Urinary bladder (tissue), 4 donors: ENCODE results near the gene GCNT2. TPM values are rescaled to one million over a fixed set of nuclear protein-coding genes. Genes with fewer than 3 reads are reported as not detected.
"Not testable (repeated sequence)": the region's sequence is repeated elsewhere in the genome, so short reads cannot be mapped to it uniquely, and the experiment has no call there.

Experiments
- DNase-seq: peaks from one replicate; pipeline ENCODE4 v3.0.0-alpha.2; 2015; ENCODE audit errors: extremely low spot score
- H3K27ac ChIP-seq: one replicate; pipeline ENCODE4 v1.5.1; 2013; ENCODE audit warnings: low read depth, mild to moderate bottlenecking, moderate library complexity
- H3K36me3 ChIP-seq: one replicate; pipeline ENCODE4 v1.6.1; 2013; ENCODE audit warnings: mild to moderate bottlenecking, moderate library complexity; ENCODE audit not compliant: insufficient read depth
- H3K4me1 ChIP-seq: one replicate; pipeline ENCODE4 v1.6.1; 2013; ENCODE audit warnings: mild to moderate bottlenecking, moderate library complexity; ENCODE audit not compliant: insufficient read depth
- H3K4me3 ChIP-seq: one replicate; pipeline ENCODE4 v1.5.1; 2013; ENCODE audit warnings: low read depth, low read length
- WGBS: extraction: QIAGEN DNeasy Blood & Tissue Kit; methylation state at CpG from one replicate; pipeline ENCODE4 v1.1.7; 2013; 5-methylcytosine and 5-hydroxymethylcytosine counted together
- polyA plus RNA-seq: library from polyadenylated mRNA; stranded (reverse); fragments of 200-250 nt; gene quantifications from one replicate; pipeline ENCODE4 v1.2.3, GENCODE V29; 2013
- total RNA-seq: library from RNA; depleted of rRNA; stranded (reverse); fragments of >200 nt; gene quantifications from one replicate; pipeline ENCODE4 v1.2.3, GENCODE V29; 2014
- donor health status: healthy with polysubstance abuse.
- donor health status: healthy.

GCNT2 gene
- total and polyA plus RNA-seq, 2 donors, result 1.5 to 15.0 TPM

DNA sequence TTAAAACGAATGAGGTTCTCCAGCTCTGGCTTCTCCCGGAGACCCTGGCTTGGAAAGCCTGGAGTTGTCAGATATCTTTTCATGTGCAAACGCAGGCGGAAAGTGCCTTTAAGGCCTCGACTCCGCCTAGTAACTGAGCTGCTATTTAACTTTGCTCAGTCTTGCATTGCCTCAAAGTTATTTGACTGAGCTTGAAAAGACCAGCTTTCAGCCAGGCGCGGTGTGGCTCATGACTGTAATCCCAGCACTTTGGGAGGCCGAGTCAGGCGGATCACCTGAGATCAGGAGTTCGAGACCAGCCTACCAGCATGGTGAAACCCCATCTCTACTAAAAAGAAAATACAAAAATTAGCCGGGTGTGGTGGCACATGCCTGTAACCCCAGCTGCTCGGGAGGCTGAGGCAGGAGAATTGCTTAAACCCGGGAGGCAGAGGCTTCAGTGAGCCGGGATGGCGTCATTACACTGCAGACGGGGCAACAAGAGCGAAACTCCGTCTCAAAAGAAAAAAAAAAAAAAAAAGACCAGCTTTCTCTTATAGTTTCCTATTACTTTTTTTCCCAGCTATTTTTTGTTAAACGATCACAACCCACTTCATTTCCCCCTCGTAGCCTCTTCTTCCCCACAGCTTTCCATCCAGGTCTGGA, 1.9 kb downstream of the GCNT2 start:
- Histone ChIP-seq H3K27ac (no peak overlapping the region), H3K4me1 (no peaks in the 10 kb centered on the region), H3K36me3 (no peaks in the 10 kb centered on the region), H3K4me3 (no peak overlapping the region)
- no peak for DNase-seq
- WGBS, result 79% methylated on average over 21 of the region's 21 CpGs

GRCh38 chr6:10526156-10526555, 5.0 kb downstream of the GCNT2 start:
- no peak for DNase-seq
- 80% methylated on average over 6 of the region's 6 CpGs for WGBS
- Histone ChIP-seq H3K36me3 (no peaks in the 10 kb centered on the region), H3K4me1 (no peaks in the 10 kb centered on the region), H3K27ac (no peak overlapping the region), H3K4me3 (no peak overlapping the region)

GRCh38 chr6:10528158-10528981, 7.2 kb downstream of the GCNT2 start:
- 39% methylated on average over 11 of the region's 11 CpGs for WGBS
- Histone ChIP-seq H3K27ac (no peak overlapping the region), H3K4me3 (peak overlapping the region; percentile 26), H3K36me3 (no peaks in the 10 kb centered on the region), H3K4me1 (no peaks in the 10 kb centered on the region)
- no peak for DNase-seq

DNA sequence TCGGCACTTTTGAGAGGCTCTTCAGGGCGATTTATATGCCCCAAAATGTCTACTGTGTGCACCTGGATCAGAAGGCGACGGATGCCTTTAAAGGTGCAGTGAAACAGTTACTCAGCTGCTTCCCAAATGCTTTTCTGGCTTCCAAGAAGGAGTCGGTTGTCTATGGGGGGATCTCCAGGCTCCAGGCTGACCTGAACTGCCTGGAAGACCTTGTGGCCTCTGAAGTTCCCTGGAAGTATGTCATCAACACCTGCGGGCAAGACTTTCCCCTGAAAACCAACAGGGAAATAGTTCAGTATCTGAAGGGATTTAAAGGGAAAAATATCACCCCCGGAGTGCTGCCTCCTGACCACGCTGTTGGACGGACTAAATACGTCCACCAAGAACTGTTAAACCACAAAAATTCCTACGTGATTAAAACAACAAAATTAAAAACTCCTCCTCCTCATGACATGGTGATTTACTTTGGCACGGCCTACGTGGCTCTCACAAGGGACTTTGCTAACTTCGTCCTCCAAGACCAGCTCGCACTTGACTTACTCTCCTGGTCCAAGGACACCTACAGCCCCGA, 8.2 kb downstream of the GCNT2 start:
- Histone ChIP-seq H3K4me3 (no peak overlapping the region), H3K4me1 (no peaks in the 10 kb centered on the region), H3K36me3 (no peaks in the 10 kb centered on the region), H3K27ac (no peak overlapping the region)
- 79% methylated on average over 16 of the region's 16 CpGs for WGBS
- DNase-seq, result no peak

- DNase-seq, H3K4me3 ChIP-seq, H3K4me1 ChIP-seq, H3K27ac ChIP-seq, H3K36me3 ChIP-seq: not testable (repeated sequence)
- WGBS, result 91% methylated on average over 13 of the region's 13 CpGs
Measured at GRCh38 chr6:10529828-10530374, 8.8 kb downstream of the GCNT2 start.

DNA sequence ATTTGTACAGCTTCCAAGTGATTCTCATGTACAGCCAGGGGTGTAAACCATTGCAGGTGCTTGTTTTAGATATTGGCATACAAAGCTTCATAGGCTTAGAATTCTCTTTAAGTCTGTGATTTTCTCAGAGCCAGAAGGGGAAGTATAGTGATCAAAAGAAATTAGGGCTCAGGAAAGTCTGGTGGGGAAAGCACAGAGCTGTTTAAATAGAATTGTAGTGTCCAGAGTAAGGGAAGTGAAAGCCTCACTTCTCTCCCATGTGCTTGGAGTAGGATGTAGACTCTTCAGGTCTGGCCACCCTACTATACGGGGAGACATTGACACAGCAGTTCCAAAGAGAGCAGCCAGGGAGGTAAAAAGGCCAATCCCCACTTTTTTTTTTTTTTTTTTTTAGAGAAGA, 10.4 kb downstream of the GCNT2 start:
- Histone ChIP-seq H3K4me1 (no peaks in the 10 kb centered on the region), H3K27ac (no peak overlapping the region), H3K36me3 (no peaks in the 10 kb centered on the region), H3K4me3 (peak overlapping the region; percentile 6)
- no peak for DNase-seq
- 77% methylated on average over 1 of the region's 1 CpG for WGBS

DNA sequence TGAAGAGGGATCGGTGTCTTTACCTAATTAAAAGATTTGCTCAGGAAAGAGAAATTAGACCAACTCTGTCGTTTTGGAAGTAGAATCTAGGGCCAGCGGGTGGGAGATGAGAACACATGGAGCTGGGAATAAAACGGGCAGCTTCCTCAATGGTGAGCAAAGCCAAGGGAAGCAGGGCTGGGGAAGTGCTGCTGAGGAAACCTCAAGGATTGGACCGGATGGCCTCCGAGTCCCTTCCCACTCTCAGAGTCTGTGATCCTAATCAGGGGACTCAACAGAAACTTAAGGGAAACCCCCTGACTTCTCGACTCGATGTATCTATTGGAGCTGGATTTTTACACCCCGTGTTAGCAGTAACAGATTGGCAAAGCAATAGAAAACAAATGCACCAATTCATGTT, 10.8 kb downstream of the GCNT2 start:
- H3K4me1 ChIP-seq, result no peaks in the 10 kb centered on the region
- H3K27ac ChIP-seq, result no peak overlapping the region

DNA sequence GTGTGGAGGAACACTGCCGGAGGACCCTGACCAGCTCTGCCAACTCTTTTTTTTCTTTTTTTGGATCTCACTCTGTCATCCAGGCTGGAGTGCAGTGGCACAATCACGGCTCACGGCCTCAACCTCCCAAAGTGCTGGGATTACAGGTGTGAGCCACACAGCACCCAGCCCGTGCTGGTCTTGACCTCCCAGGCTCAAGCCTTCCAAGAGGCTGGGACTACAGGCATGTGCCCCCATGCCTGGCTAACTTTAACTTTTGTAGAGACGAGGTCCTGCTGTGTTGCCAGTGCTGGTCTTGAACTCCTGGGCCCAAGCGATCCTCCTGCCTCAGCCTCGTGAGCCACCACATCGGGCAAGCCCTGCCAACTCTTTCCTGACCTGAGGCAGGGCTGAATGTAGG, 11.2 kb downstream of the GCNT2 start:
- H3K27ac ChIP-seq, result no peak overlapping the region
- DNase-seq, result no peak
- H3K4me3 ChIP-seq, result no peak overlapping the region
- no peaks in the 10 kb centered on the region for H3K4me1 ChIP-seq
- 85% methylated on average over 8 of the region's 8 CpGs for WGBS
- no peaks in the 10 kb centered on the region for H3K36me3 ChIP-seq

More for the DNA sequence above, 10.8 kb downstream of the GCNT2 start:
- DNase-seq, result no peak
- Histone ChIP-seq H3K4me3 (no peak overlapping the region), H3K36me3 (no peaks in the 10 kb centered on the region)
- 69% methylated on average over 9 of the region's 9 CpGs for WGBS

GRCh38 chr6:10534419-10534762, 13.2 kb downstream of the GCNT2 start:
- WGBS, result 83% methylated on average over 4 of the region's 4 CpGs
- Histone ChIP-seq H3K27ac (no peak overlapping the region), H3K4me3 (no peak overlapping the region), H3K4me1 (no peaks in the 10 kb centered on the region), H3K36me3 (no peaks in the 10 kb centered on the region)
- no peak for DNase-seq

DNA sequence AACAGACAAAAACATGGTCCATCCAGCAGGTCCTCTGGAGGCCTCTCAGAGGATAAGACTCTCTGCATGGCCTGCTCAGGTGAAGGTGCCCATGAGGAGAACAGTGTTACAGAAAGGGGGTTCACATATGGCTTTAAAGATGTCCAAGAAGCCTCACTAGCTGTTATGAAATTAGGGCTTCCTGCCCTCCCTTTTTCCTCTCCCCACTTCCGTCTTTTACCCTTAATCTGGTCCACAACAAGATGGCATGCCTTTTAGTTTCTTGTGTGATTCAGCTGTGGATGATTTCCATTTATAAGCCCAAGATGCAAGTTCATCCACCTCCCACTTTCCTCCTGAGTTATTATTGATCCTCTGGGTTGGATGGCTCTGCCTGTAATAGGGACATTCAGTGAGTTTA, 14.0 kb downstream of the GCNT2 start:
- Histone ChIP-seq H3K4me1 (no peaks in the 10 kb centered on the region), H3K27ac (no peak overlapping the region), H3K4me3 (no peak overlapping the region), H3K36me3 (no peaks in the 10 kb centered on the region)
- no peak for DNase-seq
- 68% methylated on average over 1 of the region's 1 CpG for WGBS

GRCh38 chr6:10537726-10538125, 16.6 kb downstream of the GCNT2 start:
- no peak for DNase-seq
- 92% methylated on average over 5 of the region's 5 CpGs for WGBS

DNA sequence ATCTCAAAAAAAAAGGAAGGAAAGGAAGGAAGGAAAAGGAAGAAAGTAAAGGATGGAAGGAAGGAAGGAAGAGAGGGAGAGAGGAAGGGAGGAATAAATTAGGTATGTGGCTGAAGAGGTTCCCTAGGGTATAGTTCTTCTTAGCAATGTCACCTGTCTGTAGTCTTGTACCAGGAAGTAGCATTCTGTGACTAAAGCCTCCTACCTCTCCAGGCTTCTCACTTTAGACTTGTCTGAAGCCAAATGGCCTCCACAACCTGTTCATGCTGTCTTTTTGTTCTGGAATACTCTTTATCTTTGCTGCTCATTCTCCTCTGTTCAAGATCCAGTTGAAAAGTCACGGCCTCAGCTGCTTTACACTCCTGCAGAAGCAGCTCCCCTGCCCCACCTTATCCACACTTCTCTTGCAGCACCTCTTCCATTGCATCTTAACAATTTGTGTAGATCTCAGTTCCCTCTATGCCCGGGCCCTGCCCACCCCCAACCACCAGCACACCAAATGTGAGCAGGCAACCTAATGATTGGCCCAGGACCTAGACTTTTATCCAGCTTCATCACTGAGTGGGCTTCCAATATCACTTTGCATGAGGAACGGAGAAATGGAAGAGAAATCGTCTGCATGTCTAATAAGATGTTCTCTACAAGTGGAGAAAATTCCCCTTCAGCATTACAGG, 19.1 kb downstream of the GCNT2 start:
- WGBS, result 84% methylated on average over 4 of the region's 4 CpGs
- Histone ChIP-seq H3K36me3 (no peaks in the 10 kb centered on the region), H3K4me1 (no peaks in the 10 kb centered on the region), H3K27ac (no peak overlapping the region), H3K4me3 (no peak overlapping the region)
- no peak for DNase-seq

More at GRCh38 chr6:10537726-10538125, 16.6 kb downstream of the GCNT2 start:
- Histone ChIP-seq H3K4me3 (no peak overlapping the region), H3K4me1 (no peaks in the 10 kb centered on the region), H3K27ac (no peak overlapping the region), H3K36me3 (no peaks in the 10 kb centered on the region)

DNA sequence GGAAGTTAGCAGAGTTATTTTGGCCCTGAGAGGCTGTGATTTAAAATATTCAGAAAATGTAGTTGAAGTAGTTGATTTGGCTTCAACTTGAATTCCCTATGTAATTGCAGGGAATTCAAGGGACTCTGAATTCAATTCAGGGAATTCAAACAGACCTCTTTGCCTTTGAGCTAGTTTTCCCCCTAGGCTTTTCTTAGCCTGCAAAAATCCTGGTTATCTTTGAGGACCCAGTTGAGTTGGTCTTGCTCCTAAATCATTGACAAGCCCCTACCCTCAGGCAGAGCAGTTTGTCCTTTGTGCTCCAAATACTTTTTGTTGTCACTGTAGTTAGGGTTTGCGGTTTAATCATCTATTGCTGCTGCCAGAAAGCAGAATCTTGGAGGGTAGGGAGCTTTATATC, 20.4 kb downstream of the GCNT2 start:
- H3K4me3 ChIP-seq, result no peak overlapping the region
- 66% methylated on average over 1 of the region's 1 CpG for WGBS
- no peak for DNase-seq
- no peaks in the 10 kb centered on the region for H3K4me1 ChIP-seq
- no peaks in the 10 kb centered on the region for H3K36me3 ChIP-seq
- H3K27ac ChIP-seq, result no peak overlapping the region
